H1 (cell line): ENCODE results near the gene MRPS15. TPM values are rescaled to one million over a fixed set of nuclear protein-coding genes. Genes with fewer than 3 reads are reported as not detected.

ENCODE experiments used
- CTCF ChIA-PET: fragments of 300-600 bp; sonication (Branson Sonifier 250); formaldehyde crosslinking; loops from one replicate; lab custom pipeline; 2021; ENCODE audit not compliant: partially characterized antibody; lab: Charles Lee
- POLR2A ChIA-PET: fragments of 300-600 bp; sonication (Branson Sonifier 250); formaldehyde crosslinking; loops from one replicate; lab custom pipeline; 2021; ENCODE audit warnings: inconsistent platforms; ENCODE audit not compliant: partially characterized antibody; lab: Charles Lee
- DNase-seq, 2 experiments: peaks; one replicate each; pipeline versions ENCODE4 v3.0.0 to v3.0.0-alpha.2; 2010 to 2022; ENCODE audit warnings: low spot score in 2 of 2, low read depth in 1 of 2, mixed read lengths in 1 of 2
- FAIRE-seq: peaks from 2 replicates; lab custom pipeline; 2011; peaks lifted over from hg19 to GRCh38; lab: Jason Lieb, UNC
- H2AFZ ChIP-seq: 2 replicates; pipeline ENCODE4 v1.8.1; 2012; ENCODE audit warnings: low read length, inconsistent platforms
- H2AK5ac ChIP-seq: 2 replicates; pipeline ENCODE4 v1.6.1; 2013; ENCODE audit warnings: low read depth, low read length
- H2BK120ac ChIP-seq: replicated peaks from 2 replicates; pipeline ENCODE3; 2013; ENCODE audit warnings: low read depth, low read length, inconsistent platforms
- H2BK12ac ChIP-seq: 2 replicates; pipeline ENCODE4 v1.6.1; 2013; ENCODE audit warnings: low read depth, low read length
- H2BK15ac ChIP-seq: 2 replicates; pipeline ENCODE4 v1.6.1; 2013; ENCODE audit warnings: low read length
- H2BK20ac ChIP-seq: 2 replicates; pipeline ENCODE4 v1.6.1; 2013; ENCODE audit warnings: low read length
- H2BK5ac ChIP-seq: 2 replicates; pipeline ENCODE4 v1.6.1; 2013; ENCODE audit warnings: low read depth, low read length
- H3K14ac ChIP-seq: 2 replicates; pipeline ENCODE4 v1.6.1; 2013; ENCODE audit warnings: inconsistent platforms; ENCODE audit not compliant: insufficient read length
- H3K18ac ChIP-seq: 2 replicates; pipeline ENCODE4 v1.6.1; 2013; ENCODE audit warnings: low read length; ENCODE audit errors: extremely low read depth
- H3K23ac ChIP-seq: 2 replicates; pipeline ENCODE4 v1.6.1; 2013; ENCODE audit warnings: inconsistent platforms; ENCODE audit not compliant: insufficient read length
- H3K23me2 ChIP-seq: 2 replicates; pipeline ENCODE4 v1.6.1; 2013; ENCODE audit warnings: low read depth, low read length
- H3K27ac ChIP-seq: 2 replicates; pipeline ENCODE4 v1.6.1; 2011; ENCODE audit warnings: low read depth, low read length, inconsistent platforms
- H3K27me3 ChIP-seq, 4 experiments: replicated peaks in 1 of 4; 1 replicate in 1 of 4; 2 replicates in 3 of 4; pipeline versions ENCODE4 v1.6.1 to v1.8.1; 2011 to 2013; ENCODE audit warnings: low read length in 3 of 4, mild to moderate bottlenecking in 3 of 4, inconsistent platforms in 2 of 4, mixed read lengths in 2 of 4, moderate library complexity in 1 of 4; ENCODE audit not compliant: control insufficient read depth in 3 of 4, insufficient read depth in 3 of 4; ENCODE audit errors: extremely low read depth in 1 of 4
- H3K36me3 ChIP-seq, 4 experiments: 2 replicates each; pipeline versions ENCODE4 v1.6.1 to v1.8.1; 2011 to 2013; ENCODE audit warnings: mild to moderate bottlenecking in 4 of 4, low read length in 3 of 4, moderate library complexity in 2 of 4, control low read depth in 1 of 4, inconsistent platforms in 1 of 4; ENCODE audit not compliant: insufficient read depth in 4 of 4, control insufficient read depth in 2 of 4
- H3K4ac ChIP-seq: replicated peaks from 2 replicates; pipeline ENCODE3; 2013; ENCODE audit warnings: low read length, low read depth, mixed read lengths, inconsistent platforms; ENCODE audit not compliant: insufficient read length
- H3K4me1 ChIP-seq, 4 experiments: replicated peaks in 1 of 4; 1 replicate in 1 of 4; 2 replicates in 3 of 4; pipeline versions ENCODE4 v1.6.1 to v1.8.1; 2011 to 2013; ENCODE audit warnings: low read length in 3 of 4, inconsistent platforms in 2 of 4, mixed read lengths in 1 of 4; ENCODE audit not compliant: insufficient read depth in 4 of 4, control insufficient read depth in 3 of 4
- H3K4me2 ChIP-seq, 2 experiments: 2 replicates each; pipeline versions ENCODE4 v1.6.1 to v1.8.1; 2011 to 2013; ENCODE audit warnings: low read depth in 2 of 2, low read length in 2 of 2, control low read depth in 1 of 2, inconsistent platforms in 1 of 2, mild to moderate bottlenecking in 1 of 2; ENCODE audit not compliant: insufficient read depth in 1 of 2
- H3K4me3 ChIP-seq, 4 experiments: fragments of 200-600, 300-600 bp in 1 of 4; sonication (generic), shearing (Covaris generic), sonication (Bioruptor Twin) in 1 of 4; 2 replicates each; pipeline versions ENCODE4 v1.5.1 to v1.8.1; 2011 to 2016; ENCODE audit warnings: low read length in 4 of 4, low read depth in 3 of 4, control low read depth in 2 of 4, inconsistent platforms in 2 of 4, mild to moderate bottlenecking in 2 of 4, mixed read lengths in 1 of 4, moderate library complexity in 1 of 4; ENCODE audit not compliant: insufficient read depth in 2 of 4; ENCODE audit errors: extremely low read depth in 1 of 4
- H3K56ac ChIP-seq: replicated peaks from 2 replicates; pipeline ENCODE3; 2013; ENCODE audit warnings: low read depth, mild to moderate bottlenecking, mixed read lengths, low read length, inconsistent platforms; ENCODE audit not compliant: insufficient read length
- H3K79me1 ChIP-seq: 2 replicates; pipeline ENCODE4 v1.6.1; 2013; ENCODE audit warnings: low read depth, low read length, control low read depth
- H3K79me2 ChIP-seq, 2 experiments: 2 replicates each; pipeline versions ENCODE4 v1.6.1 to v1.8.1; 2012 to 2013; ENCODE audit warnings: low read length in 2 of 2, mild to moderate bottlenecking in 2 of 2, inconsistent platforms in 1 of 2; ENCODE audit not compliant: insufficient read depth in 2 of 2, control insufficient read depth in 1 of 2
- H3K9ac ChIP-seq, 4 experiments: replicated peaks in 1 of 4; 1 replicate in 1 of 4; 2 replicates in 3 of 4; pipeline versions ENCODE4 v1.6.1 to v1.8.1; 2011 to 2013; ENCODE audit warnings: low read depth in 3 of 4, low read length in 3 of 4, control low read depth in 2 of 4, mild to moderate bottlenecking in 2 of 4, moderate library complexity in 2 of 4, inconsistent platforms in 1 of 4; ENCODE audit errors: extremely low read depth in 1 of 4
- H3K9me3 ChIP-seq, 2 experiments: 2 replicates each; pipeline versions ENCODE4 v1.6.1 to v1.8.1; 2012 to 2013; ENCODE audit warnings: mild to moderate bottlenecking in 2 of 2, moderate library complexity in 2 of 2, control low read depth in 1 of 2, inconsistent platforms in 1 of 2, low read depth in 1 of 2, low read length in 1 of 2, mixed read lengths in 1 of 2; ENCODE audit not compliant: insufficient read depth in 2 of 2
- H4K20me1 ChIP-seq, 2 experiments: replicated peaks in 1 of 2; 2 replicates each; pipeline versions ENCODE3 to v1.8.1; 2011 to 2013; ENCODE audit warnings: inconsistent platforms in 2 of 2, low read length in 2 of 2, mild to moderate bottlenecking in 1 of 2; ENCODE audit not compliant: insufficient read depth in 2 of 2, control insufficient read depth in 1 of 2
- H4K5ac ChIP-seq: 2 replicates; pipeline ENCODE4 v1.6.1; 2013; ENCODE audit warnings: low read length, low read depth, mixed read lengths, inconsistent platforms; ENCODE audit not compliant: insufficient read length
- H4K8ac ChIP-seq: 2 replicates; pipeline ENCODE4 v1.8.0; 2013; ENCODE audit warnings: mild to moderate bottlenecking, moderate library complexity, low read length, inconsistent platforms; ENCODE audit not compliant: insufficient read depth; ENCODE audit errors: extremely low read depth
- H4K91ac ChIP-seq: replicated peaks from 2 replicates; pipeline ENCODE3; 2013; ENCODE audit warnings: low read length, mixed read lengths, inconsistent platforms; ENCODE audit not compliant: insufficient read length
- BRCA1 ChIP-seq: IDR thresholded peaks from 2 replicates; pipeline ENCODE4 v1.6.1; 2012; ENCODE audit warnings: low read depth, low read length, improper control_type of control experiment
- EP300 ChIP-seq, 2 experiments: IDR thresholded peaks; 1 replicate in 1 of 2; 2 replicates in 1 of 2; pipeline ENCODE4 v1.6.1; 2011 to 2012; ENCODE audit warnings: low read depth in 2 of 2, low read length in 2 of 2, mild to moderate bottlenecking in 2 of 2, borderline replicate concordance in 1 of 2, inconsistent platforms in 1 of 2, moderate library complexity in 1 of 2
- GTF2F1 ChIP-seq: IDR thresholded peaks from 2 replicates; pipeline ENCODE4 v1.6.1; 2012; ENCODE audit warnings: low read depth, low read length, improper control_type of control experiment, borderline replicate concordance
- RAD21 ChIP-seq, 2 experiments: IDR thresholded peaks in 1 of 2; conservative IDR thresholded peaks in 1 of 2; 2 replicates each; pipeline ENCODE4 v1.6.1; 2011; ENCODE audit warnings: low read depth in 2 of 2, low read length in 2 of 2, improper control_type of control experiment in 1 of 2, inconsistent platforms in 1 of 2, mild to moderate bottlenecking in 1 of 2, moderate library complexity in 1 of 2
- ZNF274 ChIP-seq: IDR thresholded peaks from 2 replicates; pipeline ENCODE4 v1.7.0; 2012; ENCODE audit warnings: low read length, borderline replicate concordance; ENCODE audit errors: extremely low read depth
- WGBS, 2 experiments: shearing (Covaris generic) in 1 of 2; methylation state at CpG; one replicate each; pipeline versions ENCODE4 v1.1.6 to v1.1.7; 2013 to 2015; ENCODE audit warnings: low lambda C conversion rate in 2 of 2, mixed read lengths in 2 of 2, inconsistent platforms in 1 of 2, low coverage in 1 of 2, missing lambda C conversion rate in 1 of 2; ENCODE audit not compliant: insufficient replicate concordance in 2 of 2, insufficient coverage in 1 of 2, insufficient read length in 1 of 2; ENCODE audit errors: extremely low coverage in 1 of 2, missing lambda C conversion rate in 1 of 2; 5-methylcytosine and 5-hydroxymethylcytosine counted together
- polyA plus RNA-seq, 7 experiments: library from polyadenylated mRNA; depleted of rRNA in 3 of 7; stranded (reverse) in 5 of 7; unstranded in 2 of 7; fragments of >200 nt in 5 of 7; fragments of 200-250 nt in 2 of 7; gene quantifications; 1 replicate in 5 of 7; 2 replicates in 1 of 7; 4 replicates in 1 of 7; pipeline versions ENCODE4 v1.2.1 to v1.2.3, GENCODE V29; 2011 to 2013; ENCODE audit warnings: missing spikeins in 2 of 7, mixed read lengths in 2 of 7
- total RNA-seq: library from RNA; stranded (reverse); fragmentation: NEBNext Ultra II Directional; extraction: Animal tissue kit (Norgen Biotek cat#: 25700); gene quantifications from 2 replicates; pipeline ENCODE4 v1.2.1, GENCODE V29; 2021

Gene MRPS15
- total and polyA plus RNA-seq, 2 of the 8 experiments (the other 6 are each of a cell fraction or from before 2014, with no cell fraction given) = 53.6 to 129 TPM

DNA sequence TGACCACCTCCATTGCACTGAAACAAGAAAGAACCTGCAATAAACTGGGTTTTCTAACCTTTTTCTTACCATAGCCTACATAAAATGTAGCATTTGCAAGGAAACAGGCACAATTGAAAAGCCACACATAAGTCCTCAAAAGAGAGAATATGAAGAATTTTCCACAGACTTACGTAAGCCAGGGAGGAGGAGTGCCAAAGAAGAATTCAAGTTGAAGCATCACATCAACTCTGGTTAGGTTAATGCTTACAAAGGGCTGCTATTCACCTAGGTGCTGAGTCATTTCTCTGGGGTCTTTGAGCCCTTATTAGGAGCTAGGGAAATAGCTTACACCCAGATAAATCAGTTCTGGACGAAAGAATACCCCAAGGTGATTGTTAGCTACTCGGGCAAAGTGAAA, 23.5 kb downstream of the MRPS15 start:
- Histone ChIP-seq H2BK12ac (peak overlapping the region; percentile 81; the same call in 1 of the 2 replicates), H2AFZ (no peak overlapping the region), H4K91ac (no peak overlapping the region), H2BK15ac (no peak overlapping the region), H4K20me1 (no peaks in the 10 kb centered on the region), H3K4ac (no peak overlapping the region), H2AK5ac (no peak overlapping the region), H3K36me3 (no peaks in the 10 kb centered on the region), H2BK120ac (no peak overlapping the region), H3K18ac (no peak overlapping the region), H3K4me1 (peaks cover 0 to 3% (median 2%) of the 10 kb centered on the region in 4 experiments; a peak in 3 of 7 replicates), H3K9me3 (no peaks in the 10 kb centered on the region), H3K4me3 (no peak overlapping the region), H3K4me2 (no peak overlapping the region), H3K79me1 (no peaks in the 10 kb centered on the region), H3K79me2 (no peaks in the 10 kb centered on the region), H3K9ac (no peak overlapping the region), H3K27ac (no peak overlapping the region), H3K23me2 (no peaks in the 10 kb centered on the region), H3K23ac (no peak overlapping the region)
- FAIRE-seq = no peak
- POLR2A ChIA-PET = interaction anchor here (0.6 to 1.5 kb wide), 5 partner anchors 8 to 89 kb away, joined by 3 to 4 read pairs (median 3); partner anchors contain the start of gene OSCP1
- no peak for DNase-seq
- CTCF ChIA-PET = interaction anchor here (0.9 to 1.2 kb wide), 5 partner anchors 10 to 98 kb away, joined by 3 to 4 read pairs (median 3); partner anchors contain the start of gene OSCP1
- WGBS, 2 experiments = 81% methylated on average over 3 of the region's 3 CpGs; no CpG with 5 or more reads in 1 of the 2 experiments
- TF ChIP-seq RAD21 (IDR thresholded peaks at IDR 0.05 in 1 of 2, conservative IDR thresholded peaks at IDR 0.05 in 1 of 2; ENCODE audit: low read depth in 2 of 2, low read length in 2 of 2) (no peak), EP300 (IDR thresholded peaks at IDR 0.05; ENCODE audit: borderline replicate concordance in 1 of 2, low read depth in 2 of 2, low read length in 2 of 2) (no peak), GTF2F1 (no peak), BRCA1 (no peak), ZNF274 (no peak)
- TF ChIP-seq, all 59 proteins: peak for 0
- H3K56ac ChIP-seq = no peak overlapping the region
- no peak overlapping the region for H4K5ac ChIP-seq
- H2BK20ac ChIP-seq = no peak overlapping the region
- no peak overlapping the region for H3K14ac ChIP-seq
- peak overlapping the region; percentile 68; the same call in 1 of the 2 replicates for H2BK5ac ChIP-seq
- H3K27me3 ChIP-seq = no peaks in the 10 kb centered on the region
- no peak overlapping the region for H4K8ac ChIP-seq
